Ishikawa (cell line): Measurements from ENCODE around the gene GUCA1C.

Source experiments
- CEBPB ChIP-seq: IDR thresholded peaks from 2 replicates; pipeline ENCODE4 v1.6.1; 2012
- CREB1 ChIP-seq: IDR thresholded peaks from 2 replicates; pipeline ENCODE4 v1.6.1; 2012; ENCODE audit warnings: low read depth
- EGR1 ChIP-seq: IDR thresholded peaks from 2 replicates; pipeline ENCODE4 v1.6.1; 2012
- EP300 ChIP-seq: IDR thresholded peaks from 2 replicates; pipeline ENCODE4 v1.6.1; 2012; ENCODE audit warnings: borderline replicate concordance
- FOXM1 ChIP-seq: IDR thresholded peaks from 2 replicates; pipeline ENCODE4 v1.6.1; 2012; ENCODE audit warnings: low read depth, borderline replicate concordance
- MAX ChIP-seq: IDR thresholded peaks from 2 replicates; pipeline ENCODE4 v1.6.1; 2012
- NFIC ChIP-seq: IDR thresholded peaks from 2 replicates; pipeline ENCODE4 v1.6.1; 2012
- RAD21 ChIP-seq: IDR thresholded peaks from 2 replicates; pipeline ENCODE4 v1.6.1; 2012; ENCODE audit warnings: low read depth
- REST ChIP-seq: IDR thresholded peaks from 2 replicates; pipeline ENCODE4 v1.6.1; 2012; ENCODE audit warnings: low read depth, mild to moderate bottlenecking
- TAF1 ChIP-seq: IDR thresholded peaks from 2 replicates; pipeline ENCODE4 v1.6.1; 2012; ENCODE audit warnings: low read depth, mild to moderate bottlenecking
- TCF12 ChIP-seq: IDR thresholded peaks from 2 replicates; pipeline ENCODE4 v1.6.1; 2012; ENCODE audit warnings: low read depth
- TEAD4 ChIP-seq: IDR thresholded peaks from 2 replicates; pipeline ENCODE4 v1.6.1; 2012
- USF1 ChIP-seq: IDR thresholded peaks from 2 replicates; pipeline ENCODE4 v1.6.1; 2012
- YY1 ChIP-seq: IDR thresholded peaks from 2 replicates; pipeline ENCODE4 v1.6.1; 2012; ENCODE audit warnings: low read depth
- ZBTB7A ChIP-seq: IDR thresholded peaks from 2 replicates; pipeline ENCODE4 v1.6.1; 2012; ENCODE audit warnings: low read depth

GUCA1C gene

GRCh38 chr3:108891833-108892232, 61.8 kb downstream of the GUCA1C start:
- TF ChIP-seq EGR1 (no peak), MAX (no peak), CREB1 (no peak), CEBPB (no peak), REST (no peak), TEAD4 (no peak), USF1 (no peak), TCF12 (no peak), YY1 (no peak), RAD21 (no peak), TAF1 (no peak), FOXM1 (no peak), NFIC (no peak), ZBTB7A (no peak), EP300 (no peak)

GRCh38 chr3:108887777-108888176, 65.9 kb downstream of the GUCA1C start:
- no peak for TF ChIP-seq ZBTB7A

- TF ChIP-seq TEAD4 = no peak
- TF ChIP-seq FOXM1 = no peak
- no peak for TF ChIP-seq TCF12
- no peak for TF ChIP-seq CEBPB
- TF ChIP-seq ZBTB7A = no peak
- no peak for TF ChIP-seq CREB1
- TF ChIP-seq YY1 = no peak
- TF ChIP-seq RAD21 = no peak
These were observed 66.6 kb downstream of the GUCA1C start for GRCh38 chr3:108887121-108887520.

- no peak for TF ChIP-seq CREB1
- no peak for TF ChIP-seq MAX
- TF ChIP-seq CEBPB = no peak
- no peak for TF ChIP-seq TAF1
- TF ChIP-seq YY1 = no peak
- TF ChIP-seq FOXM1 = no peak
- TF ChIP-seq ZBTB7A = no peak
- TF ChIP-seq TCF12 = no peak
These were observed 70.3 kb downstream of the GUCA1C start for GRCh38 chr3:108883373-108883772.

GRCh38 chr3:108882762-108883161, 70.9 kb downstream of the GUCA1C start:
- TF ChIP-seq TCF12 (no peak), EP300 (no peak), FOXM1 (no peak), REST (no peak), TAF1 (no peak), NFIC (no peak), YY1 (no peak), RAD21 (no peak), CREB1 (no peak), USF1 (no peak), CEBPB (no peak), TEAD4 (no peak), MAX (no peak), EGR1 (no peak), ZBTB7A (no peak)

- no peak for TF ChIP-seq REST
These were observed 73.8 kb downstream of the GUCA1C start for GRCh38 chr3:108879915-108880314.
